GM19099 (cell line): ENCODE results near the gene ZNF106.

Experiments
- POLR2A ChIP-seq: IDR thresholded peaks from 3 replicates; pipeline ENCODE4 v1.6.1; 2011; ENCODE audit warnings: low read depth; ENCODE audit not compliant: insufficient read length; ENCODE audit errors: extremely low read depth

The ZNF106 gene

DNA sequence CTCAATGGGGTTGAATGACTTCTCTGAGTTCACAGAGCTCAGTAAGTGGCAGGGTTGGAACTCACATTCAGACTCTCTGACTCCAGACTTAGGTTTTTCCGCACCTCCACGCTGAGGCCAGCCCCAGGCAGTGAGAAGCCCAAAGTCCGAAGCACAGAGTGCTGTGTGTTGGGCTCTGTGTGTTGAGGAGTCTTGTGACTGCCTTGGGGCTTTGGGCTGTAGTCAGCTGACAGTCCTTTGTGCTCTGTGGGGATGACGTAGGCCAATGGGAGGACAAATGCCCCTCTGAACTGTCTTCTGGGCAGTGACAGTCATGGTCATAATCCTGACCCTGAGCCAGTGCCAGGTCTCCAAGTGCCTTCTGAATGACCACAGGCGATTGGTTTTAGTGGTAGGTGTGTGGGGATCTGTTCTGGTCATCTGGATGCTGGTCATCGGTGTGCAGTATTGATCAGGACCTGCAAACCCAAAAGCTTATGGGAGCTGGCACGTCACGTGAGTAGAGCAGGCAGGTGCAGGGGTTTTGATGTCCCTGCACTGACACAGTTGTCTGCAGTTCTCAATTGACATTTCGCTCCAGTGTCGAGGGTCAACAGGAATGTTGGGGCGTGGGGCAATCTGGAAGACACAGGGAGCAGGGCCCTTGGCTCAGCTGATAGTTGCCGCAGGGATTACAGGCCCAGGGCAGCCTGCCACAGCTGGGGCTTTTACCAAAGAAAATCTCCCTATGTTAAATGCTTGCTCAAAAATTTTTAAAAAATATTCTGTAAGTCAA, 86.3 kb downstream of the ZNF106 start:
- TF ChIP-seq POLR2A = no peak

DNA sequence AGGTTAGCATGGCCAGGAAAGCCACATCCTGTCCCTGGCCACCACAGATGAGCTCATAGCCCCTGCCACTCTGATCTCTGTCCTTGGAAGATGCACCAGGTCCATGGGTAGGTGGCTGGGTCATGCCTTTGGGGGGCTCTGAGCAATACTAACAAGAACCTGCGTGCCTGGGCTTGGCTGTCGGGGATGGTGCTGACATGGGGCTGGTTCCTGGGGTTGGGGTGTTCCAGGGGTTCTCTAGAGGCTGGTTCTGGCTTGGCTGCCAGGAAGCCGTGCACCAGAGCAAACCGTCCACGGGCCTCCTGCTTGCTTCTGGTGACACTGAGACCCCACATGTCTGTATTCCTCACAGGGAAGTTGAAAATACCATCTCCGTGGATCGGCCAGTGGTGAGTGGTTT, 87.6 kb downstream of the ZNF106 start:
- TF ChIP-seq POLR2A = no peak

DNA sequence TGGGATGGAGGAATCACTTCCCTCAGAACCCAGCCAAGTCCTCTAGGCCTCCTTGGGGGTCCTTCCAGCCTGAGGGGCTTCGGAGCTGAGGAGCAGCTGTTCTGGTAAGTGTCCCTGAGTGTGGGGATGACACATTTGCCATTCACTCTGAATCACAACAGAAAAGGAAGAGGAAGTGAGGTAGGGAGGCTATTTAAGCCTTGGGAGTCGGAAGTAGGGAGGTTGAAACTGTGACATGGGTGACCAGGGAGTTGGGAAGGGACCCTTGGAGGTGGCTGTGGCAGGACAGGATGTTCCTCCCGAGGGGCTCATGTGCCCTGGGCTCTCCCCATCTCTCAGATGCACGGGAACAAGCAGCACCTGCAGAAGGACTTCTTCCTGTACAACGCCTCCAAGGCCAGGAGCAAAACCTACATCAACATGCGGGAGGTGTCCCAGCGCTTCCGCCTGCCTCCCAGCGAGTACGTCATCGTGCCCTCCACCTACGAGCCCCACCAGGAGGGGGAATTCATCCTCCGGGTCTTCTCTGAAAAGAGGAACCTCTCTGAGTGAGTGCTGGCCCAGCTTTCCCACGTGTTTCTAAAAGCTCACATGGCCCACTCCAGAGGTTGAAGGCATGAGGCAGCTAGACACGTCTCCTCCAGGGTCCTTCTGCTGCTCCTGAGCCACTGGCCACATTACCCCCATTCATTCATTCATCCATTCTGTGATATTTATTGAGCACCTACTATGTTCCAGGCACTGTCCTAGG, 88.3 kb downstream of the ZNF106 start:
- TF ChIP-seq POLR2A = no peak

DNA sequence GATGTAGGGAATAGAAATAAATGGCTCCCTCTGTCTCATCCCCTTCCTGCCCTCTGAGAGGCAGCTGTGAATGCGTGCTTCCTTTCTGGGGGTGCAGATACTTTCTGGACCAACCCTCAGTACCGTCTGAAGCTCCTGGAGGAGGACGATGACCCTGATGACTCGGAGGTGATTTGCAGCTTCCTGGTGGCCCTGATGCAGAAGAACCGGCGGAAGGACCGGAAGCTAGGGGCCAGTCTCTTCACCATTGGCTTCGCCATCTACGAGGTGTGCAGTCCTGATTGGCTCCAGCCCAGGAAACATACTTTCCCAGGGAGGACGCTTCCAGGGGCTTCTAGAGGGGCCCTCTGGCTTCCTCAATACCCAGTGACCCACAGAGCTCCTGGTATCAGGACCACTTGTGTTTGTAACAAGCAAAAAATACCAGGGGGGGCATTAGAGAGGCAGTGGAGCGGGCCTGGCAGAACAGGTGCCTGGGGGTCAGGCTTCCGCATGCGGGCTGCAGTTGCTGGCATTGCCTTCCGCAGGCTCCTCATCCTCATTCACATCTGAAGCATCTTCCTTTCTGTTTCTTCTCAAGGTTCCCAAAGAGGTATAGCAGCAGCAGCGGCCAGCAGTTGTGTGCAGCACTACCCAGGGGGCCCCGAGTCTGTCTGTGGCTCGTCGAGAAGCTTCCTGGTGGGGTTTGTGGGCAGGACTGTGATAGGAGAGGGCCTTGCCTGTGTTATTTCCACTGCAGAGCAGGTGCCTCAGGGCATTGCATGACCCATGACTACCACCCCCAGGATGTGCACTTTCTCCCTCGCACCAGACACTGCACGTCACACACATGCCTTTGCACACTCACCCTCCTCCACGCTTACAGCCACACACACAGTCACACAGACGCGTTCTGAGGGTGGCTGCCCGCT, 89.1 kb downstream of the ZNF106 start:
- TF ChIP-seq POLR2A = no peak

DNA sequence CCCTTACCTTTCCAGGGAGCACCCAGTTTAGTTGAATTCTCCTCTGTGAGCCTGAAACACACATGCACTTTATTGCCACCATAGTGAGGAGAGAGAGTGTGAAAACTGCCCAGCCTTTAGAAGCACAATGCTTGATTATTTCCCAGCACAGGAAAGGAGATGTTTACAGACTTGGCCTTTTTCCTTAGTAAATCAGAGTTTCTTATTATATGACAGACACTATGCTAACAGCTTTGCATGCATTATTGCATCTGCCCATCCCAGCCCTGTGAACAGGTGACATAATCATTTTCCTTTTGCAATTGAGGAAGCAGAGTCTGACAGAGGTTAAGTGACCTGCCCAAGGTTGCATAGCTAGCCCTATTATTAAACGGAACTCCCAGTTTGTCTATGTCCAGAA, 95.1 kb downstream of the ZNF106 start:
- no peak for TF ChIP-seq POLR2A

DNA sequence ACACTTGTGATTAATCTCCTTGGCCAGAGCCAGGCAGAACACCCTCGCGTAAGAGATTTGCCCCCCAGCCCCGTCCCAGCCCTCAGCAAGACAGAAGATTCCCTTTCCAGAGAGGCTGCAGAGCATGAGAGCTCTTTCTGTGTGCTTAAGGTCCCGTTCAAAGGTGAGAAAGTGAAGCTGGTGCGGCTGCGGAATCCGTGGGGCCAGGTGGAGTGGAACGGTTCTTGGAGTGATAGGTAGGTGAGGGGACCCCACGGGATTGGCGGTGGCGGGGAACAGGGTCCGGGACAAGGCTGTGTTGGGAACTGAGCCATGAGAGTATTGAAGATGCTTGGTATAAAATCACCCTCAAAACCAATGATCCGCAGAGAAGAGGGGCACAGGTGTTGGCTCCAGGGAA, 96.8 kb downstream of the ZNF106 start:
- TF ChIP-seq POLR2A = no peak

DNA sequence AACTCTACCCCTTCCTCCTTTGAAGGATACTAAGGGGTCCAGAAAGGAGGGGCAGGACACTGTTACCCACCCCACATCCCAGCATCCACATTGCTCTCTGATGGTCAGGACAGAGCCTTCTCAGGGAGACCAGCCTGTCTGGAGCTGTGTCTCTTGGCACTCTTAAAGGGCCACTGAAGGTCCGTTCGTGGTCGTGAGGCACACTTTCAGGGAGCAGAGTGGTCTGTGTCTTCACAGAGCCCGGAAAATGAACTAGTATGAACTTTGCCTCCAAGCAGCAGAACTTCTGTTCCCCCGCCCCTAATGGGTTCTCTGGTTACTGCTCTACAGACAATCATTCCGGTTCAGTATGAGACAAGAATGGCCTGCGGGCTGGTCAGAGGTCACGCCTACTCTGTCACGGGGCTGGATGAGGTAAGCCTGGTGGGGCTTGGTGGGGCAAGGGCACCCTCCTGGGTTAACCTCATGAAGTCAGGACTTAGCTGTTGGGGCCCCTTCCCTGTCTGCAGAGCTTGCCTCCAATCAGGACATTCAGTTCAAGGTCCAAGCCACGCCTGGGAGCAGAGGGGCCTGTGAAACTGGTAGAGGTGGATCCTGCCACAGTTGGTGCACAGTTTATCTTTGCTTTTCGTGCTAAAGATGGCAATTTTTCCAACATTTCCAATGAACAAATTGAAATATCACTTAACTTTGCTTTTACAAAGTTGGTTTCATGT, 98.5 kb downstream of the ZNF106 start:
- TF ChIP-seq POLR2A = no peak

DNA sequence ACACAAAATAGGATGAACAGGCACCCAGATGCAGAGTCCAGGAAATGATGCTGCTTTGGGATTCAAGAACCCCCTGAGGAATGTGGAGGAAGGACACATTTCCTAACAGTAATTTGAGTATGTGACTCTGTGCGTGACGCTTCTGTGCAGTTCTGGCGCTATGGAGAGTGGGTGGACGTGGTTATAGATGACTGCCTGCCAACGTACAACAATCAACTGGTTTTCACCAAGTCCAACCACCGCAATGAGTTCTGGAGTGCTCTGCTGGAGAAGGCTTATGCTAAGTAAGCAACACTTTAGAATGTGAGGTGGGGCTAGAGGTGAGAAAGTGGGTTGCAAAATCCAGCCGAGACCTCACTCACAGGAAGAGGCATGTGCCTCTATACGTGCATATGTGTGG, 103.3 kb downstream of the ZNF106 start:
- TF ChIP-seq POLR2A = no peak

DNA sequence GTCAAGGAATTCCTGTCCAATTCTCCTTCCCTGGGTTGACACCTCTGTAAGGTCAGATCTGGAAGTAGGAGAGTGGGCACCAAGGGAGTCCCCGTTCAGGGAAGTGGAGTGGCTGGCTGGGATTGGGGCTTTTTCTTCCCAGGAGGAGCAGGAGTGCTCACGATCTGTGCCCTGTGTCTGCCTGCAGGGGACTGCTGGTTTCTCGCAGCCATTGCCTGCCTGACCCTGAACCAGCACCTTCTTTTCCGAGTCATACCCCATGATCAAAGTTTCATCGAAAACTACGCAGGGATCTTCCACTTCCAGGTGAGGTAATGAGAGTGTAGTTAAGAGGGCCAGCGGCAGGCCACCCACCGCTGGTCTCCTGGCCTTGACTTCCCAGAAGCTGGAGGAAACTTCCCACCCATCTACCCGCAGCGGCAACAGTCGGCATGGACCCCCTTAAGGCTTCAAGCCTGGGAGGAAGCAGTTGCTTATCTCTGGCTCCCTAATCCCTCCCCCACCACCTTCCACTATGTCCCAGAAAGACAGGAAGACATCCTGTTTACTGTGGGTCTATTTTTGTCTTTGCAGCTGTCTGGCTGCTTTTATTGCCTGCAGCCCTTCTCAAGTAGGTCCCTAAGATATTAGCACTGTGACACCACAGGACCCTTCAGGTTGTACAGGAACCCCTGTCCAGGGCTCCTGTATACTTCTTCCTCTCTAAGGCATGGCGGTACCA, 104.8 kb downstream of the ZNF106 start:
- no peak for TF ChIP-seq POLR2A

DNA sequence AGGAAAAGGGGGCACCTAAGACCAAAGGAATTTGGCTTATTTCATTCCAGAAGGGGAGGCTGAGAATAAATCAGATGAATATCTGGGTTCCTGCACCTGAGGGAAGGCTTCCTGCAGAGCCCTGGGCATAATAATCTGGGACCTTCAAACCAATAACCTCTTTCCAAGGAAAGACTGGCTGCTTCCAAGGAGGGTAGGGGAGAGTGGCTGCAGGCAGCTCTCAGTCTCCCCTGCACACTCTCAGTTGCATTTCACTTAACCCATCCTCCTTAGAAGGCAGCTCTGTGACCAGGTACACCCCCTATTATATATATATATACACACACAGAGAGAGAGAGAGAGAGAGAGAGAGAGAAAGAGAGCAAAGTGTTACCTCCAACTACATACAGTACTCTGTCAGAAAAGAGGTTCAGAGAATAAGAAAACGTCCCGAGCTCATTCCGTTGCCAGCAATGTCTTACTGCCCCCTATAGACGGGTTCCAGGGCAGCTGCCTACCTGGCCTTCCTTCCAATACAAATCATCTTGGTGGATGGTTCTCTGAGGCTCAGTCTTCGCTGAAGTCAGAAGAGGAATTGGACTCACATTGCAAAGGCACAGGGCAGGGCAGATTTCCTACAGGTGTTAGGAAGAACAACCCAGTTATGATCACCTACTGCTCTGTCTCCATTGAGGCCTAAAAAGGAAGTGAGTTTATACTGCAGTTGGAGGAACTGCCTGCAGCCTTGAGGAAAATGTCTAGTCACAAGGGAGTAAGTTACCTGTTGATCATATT, 105.5 kb downstream of the ZNF106 start:
- TF ChIP-seq POLR2A = no peak

DNA sequence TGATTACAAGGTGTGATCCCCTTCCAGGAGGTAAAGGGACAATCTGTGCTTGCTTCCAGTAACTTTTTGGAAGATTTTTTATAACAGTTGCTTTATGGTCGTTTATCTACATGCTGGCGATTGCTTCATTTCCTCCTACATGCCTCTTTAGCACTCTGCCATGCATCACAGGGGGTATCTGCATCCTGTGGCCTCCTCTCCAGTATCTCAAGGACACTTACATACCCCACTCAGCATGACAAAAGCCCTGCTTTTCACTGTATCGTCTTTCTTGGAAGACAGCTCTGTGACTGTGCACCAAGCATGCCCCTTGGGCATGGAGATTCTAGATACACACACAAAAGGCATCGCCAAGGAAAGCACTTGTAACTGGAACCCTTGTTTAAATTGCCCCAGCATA, 106.3 kb downstream of the ZNF106 start:
- no peak for TF ChIP-seq POLR2A

DNA sequence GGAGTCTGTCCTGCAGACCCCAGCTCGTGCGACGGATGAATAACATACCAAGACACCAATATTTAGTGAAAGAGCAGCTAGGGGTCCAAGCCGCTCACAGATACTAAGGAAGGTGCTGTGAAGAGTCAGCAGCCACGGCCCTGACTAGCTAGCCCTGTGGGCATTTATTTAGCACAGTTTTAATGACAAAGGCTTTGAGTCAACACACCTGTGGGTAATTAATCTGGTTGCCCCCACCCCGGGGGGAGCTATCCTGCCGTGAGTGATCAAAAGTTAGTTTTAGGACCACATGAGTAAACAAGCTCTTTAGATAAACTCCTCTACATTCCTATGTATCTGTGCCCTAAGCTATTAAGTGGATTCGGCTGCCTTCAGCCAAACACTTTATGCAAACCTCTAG, 112.9 kb downstream of the ZNF106 start:
- no peak for TF ChIP-seq POLR2A

DNA sequence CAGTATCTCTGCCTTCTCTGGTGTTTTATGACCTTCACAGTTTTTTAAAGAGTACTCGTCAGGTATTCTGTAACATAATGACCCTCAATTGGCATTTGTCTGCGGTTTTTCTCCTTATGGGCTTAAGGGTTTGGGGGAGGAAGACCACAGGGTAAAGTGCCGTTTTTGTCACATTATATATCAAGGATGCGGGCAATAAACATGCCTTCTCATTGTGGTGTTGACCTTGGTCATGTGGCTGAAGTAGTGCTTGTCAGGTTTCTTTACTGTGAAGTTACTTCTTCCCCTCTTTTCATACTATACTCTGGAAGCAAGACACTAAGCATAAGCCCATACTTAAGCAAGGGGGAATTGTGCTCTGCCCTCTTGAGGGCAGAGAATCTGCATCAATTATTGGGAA, 115.0 kb downstream of the ZNF106 start:
- TF ChIP-seq POLR2A = no peak

DNA sequence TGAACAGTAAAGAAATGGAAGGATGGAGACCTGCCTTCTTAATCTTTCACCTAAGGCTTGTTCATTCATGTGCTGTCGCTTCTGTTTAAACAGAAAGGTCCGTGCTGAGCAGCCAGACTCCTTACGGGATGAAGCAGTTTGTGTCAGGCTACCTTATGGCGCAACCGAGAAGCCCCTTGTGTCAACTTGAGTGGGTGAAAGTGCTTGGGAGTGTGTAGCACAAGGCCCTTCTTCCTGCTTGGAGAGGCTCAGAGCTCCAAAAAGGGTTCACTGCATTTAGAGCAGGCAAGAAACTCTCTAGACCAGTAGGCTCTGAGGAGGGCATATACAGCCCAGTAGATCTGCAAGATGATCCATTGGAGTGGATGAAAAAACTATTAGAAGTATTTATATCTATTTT, 115.7 kb downstream of the ZNF106 start:
- TF ChIP-seq POLR2A = no peak

DNA sequence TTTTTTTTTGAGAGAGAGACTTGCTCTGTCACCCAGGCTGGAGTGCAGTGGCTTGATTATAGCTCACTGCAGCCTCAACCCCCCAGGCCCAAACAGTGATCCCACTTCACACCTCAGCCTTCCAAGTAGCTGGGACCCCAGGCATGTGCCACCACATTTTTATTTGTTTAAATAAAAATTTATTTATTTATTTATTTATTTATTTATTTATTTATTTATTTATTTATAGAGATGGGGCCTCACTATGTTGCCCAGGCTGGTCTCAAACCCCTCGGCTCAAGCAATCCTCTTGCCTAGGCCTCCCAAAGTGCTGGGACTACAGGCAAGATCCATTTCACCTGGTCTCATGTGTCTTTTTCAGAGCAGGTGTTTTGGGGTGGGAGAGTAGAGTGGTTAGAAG, 116.1 kb downstream of the ZNF106 start:
- no peak for TF ChIP-seq POLR2A
